ENCODE measurements around the gene PFKL. TPM values are rescaled to one million over a fixed set of nuclear protein-coding genes. Genes with fewer than 3 reads are reported as not detected.

PFKL gene
- total RNA-seq, 1 donor from 2014 or later, result 189 TPM

GRCh38 chr21:44304877-44305293 lies 5.0 kb downstream of the PFKL start:
- no peak for DNase-seq (ENCODE audit: low spot score)
- ATAC-seq, result peak; percentile 20
- intact Hi-C loops (cut with DNase I), result loop anchor here (10.0 kb wide), 1 partner anchor 300 kb away; no protein-coding TSS in a partner anchor

- intact Hi-C loops (cut with DNase I), result loop anchor here (10.0 kb wide), 1 partner anchor 301 kb away; no protein-coding TSS in a partner anchor
Measured at GRCh38 chr21:44305691-44306090, 5.8 kb downstream of the PFKL start.

GRCh38 chr21:44306936-44307704 lies 7.3 kb downstream of the PFKL start:
- intact Hi-C loops (cut with DNase I), result loop anchor here (10.0 kb wide), 1 partner anchor 302 kb away; no protein-coding TSS in a partner anchor
- DNase-seq (ENCODE audit: low spot score) (no peak), ATAC-seq (peak; percentile 60)

More at GRCh38 chr21:44305691-44306090, 5.8 kb downstream of the PFKL start:
- no peak for ATAC-seq
- DNase-seq (ENCODE audit: low spot score), result no peak

GRCh38 chr21:44310628-44311507 lies 11.0 kb downstream of the PFKL start:
- intact Hi-C loops (cut with DNase I), result no loop called here
- ATAC-seq (no peak), DNase-seq (ENCODE audit: low spot score) (no peak)

- ATAC-seq (no peak), DNase-seq (ENCODE audit: low spot score) (no peak)
- intact Hi-C loops (cut with DNase I), result no loop called here
Measured at GRCh38 chr21:44312089-44312488, 12.2 kb downstream of the PFKL start.

- ATAC-seq (no peak), DNase-seq (ENCODE audit: low spot score) (no peak)
- intact Hi-C loops (cut with DNase I), result no loop called here
Measured at GRCh38 chr21:44312716-44313115, 12.9 kb downstream of the PFKL start.

GRCh38 chr21:44313451-44313850 lies 13.6 kb downstream of the PFKL start:
- no peak for ATAC-seq
- intact Hi-C loops (cut with DNase I), result no loop called here
- no peak for DNase-seq (ENCODE audit: low spot score)

GRCh38 chr21:44314128-44314527 lies 14.3 kb downstream of the PFKL start:
- no peak for ATAC-seq
- no peak for DNase-seq (ENCODE audit: low spot score)
- intact Hi-C loops (cut with DNase I), result no loop called here

GRCh38 chr21:44314561-44314960 lies 14.7 kb downstream of the PFKL start:
- DNase-seq (ENCODE audit: low spot score) (no peak), ATAC-seq (no peak)
- intact Hi-C loops (cut with DNase I), result no loop called here

- no peak for ATAC-seq
- DNase-seq (ENCODE audit: low spot score), result no peak
- intact Hi-C loops (cut with DNase I), result no loop called here
Measured at GRCh38 chr21:44315691-44316203, 15.9 kb downstream of the PFKL start.

- ATAC-seq, result no peak
- intact Hi-C loops (cut with DNase I), result no loop called here
- no peak for DNase-seq (ENCODE audit: low spot score)
Measured at GRCh38 chr21:44316277-44316900, 16.5 kb downstream of the PFKL start.

- ATAC-seq, result no peak
- intact Hi-C loops (cut with DNase I), result no loop called here
- DNase-seq (ENCODE audit: low spot score), result no peak
Measured at GRCh38 chr21:44317241-44317782, 17.5 kb downstream of the PFKL start.

- ATAC-seq (no peak), DNase-seq (ENCODE audit: low spot score) (no peak)
- intact Hi-C loops (cut with DNase I), result no loop called here
Measured at GRCh38 chr21:44317871-44318270, 18.0 kb downstream of the PFKL start.

GRCh38 chr21:44318489-44319285 lies 18.8 kb downstream of the PFKL start:
- intact Hi-C loops (cut with DNase I), result no loop called here
- DNase-seq (ENCODE audit: low spot score) (no peak), ATAC-seq (no peak)

GRCh38 chr21:44319407-44320065 lies 19.7 kb downstream of the PFKL start:
- intact Hi-C loops (cut with DNase I), result no loop called here
- DNase-seq (ENCODE audit: low spot score) (no peak), ATAC-seq (no peak)

GRCh38 chr21:44320847-44321246 lies 21.0 kb downstream of the PFKL start:
- DNase-seq (ENCODE audit: low spot score), result no peak
- ATAC-seq, result no peak
- intact Hi-C loops (cut with DNase I), result no loop called here

- ATAC-seq, result no peak
- DNase-seq (ENCODE audit: low spot score), result no peak
- intact Hi-C loops (cut with DNase I), result no loop called here
Measured at GRCh38 chr21:44321846-44322450, 22.1 kb downstream of the PFKL start.

Data from sciatic nerve (tissue), 2 donors.